GM06990 (cell line): ENCODE data around the gene CMTM5.
A peak's percentile ranks its signal among the peaks of the same experiment; 100 is the strongest.

ENCODE experiments used
- DNase-seq: peaks from one replicate; pipeline ENCODE4 v3.0.0-alpha.2; 2011; ENCODE audit not compliant: insufficient read length; ENCODE audit errors: extremely low read depth
- H3K27me3 ChIP-seq: replicated peaks from 2 replicates; pipeline ENCODE4 v1.6.0; 2011; ENCODE audit warnings: low read length; ENCODE audit not compliant: control insufficient read depth, insufficient read depth
- H3K36me3 ChIP-seq: 2 replicates; pipeline ENCODE4 v1.5.1; 2011; ENCODE audit warnings: low read length; ENCODE audit not compliant: control insufficient read depth, insufficient read depth
- H3K4me3 ChIP-seq: replicated peaks from 2 replicates; pipeline ENCODE4 v1.5.1; 2011; ENCODE audit warnings: low read depth, mild to moderate bottlenecking, control low read depth, low read length
- TF ChIP-seq, protein P1 (sequence below): IDR thresholded peaks from 2 replicates; pipeline ENCODE4 v1.5.1; 2011; ENCODE audit warnings: low read length, control low read depth, mild to moderate bottlenecking, inconsistent platforms; ENCODE audit not compliant: insufficient read depth, poor library complexity, severe bottlenecking

The CMTM5 gene

DNA sequence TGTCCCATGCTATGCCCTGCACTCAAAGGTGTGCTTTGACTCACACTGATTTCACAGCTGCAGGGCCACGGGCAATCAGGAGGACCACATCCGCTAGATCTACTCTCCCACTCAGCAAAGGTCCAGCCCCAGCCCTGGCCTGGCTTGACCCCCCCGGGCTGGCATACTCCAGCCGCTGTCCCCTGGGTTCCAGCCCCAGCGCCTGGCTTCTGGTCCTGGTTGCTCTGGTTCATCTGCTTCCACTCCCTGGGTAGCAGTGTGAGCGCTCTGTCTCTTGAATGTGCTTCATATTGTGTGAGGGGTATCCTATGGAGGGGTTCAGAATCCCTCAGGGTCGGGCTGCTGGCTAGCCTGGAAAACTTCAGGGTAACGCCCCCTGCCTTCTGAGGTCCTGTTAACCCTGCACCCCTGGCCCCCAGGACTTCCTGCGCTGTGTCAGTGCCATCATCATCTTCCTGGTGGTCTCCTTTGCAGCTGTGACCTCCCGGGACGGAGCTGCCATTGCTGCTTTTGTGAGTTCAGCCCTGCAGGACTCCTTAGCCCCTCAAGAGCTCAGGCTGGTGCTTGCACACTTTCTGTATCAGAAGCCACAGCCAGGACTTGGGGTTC is 1.9 kb downstream of the CMTM5 start:
- no peaks in the 10 kb centered on the region; the same call in none of the 2 replicates for H3K27me3 ChIP-seq

DNA sequence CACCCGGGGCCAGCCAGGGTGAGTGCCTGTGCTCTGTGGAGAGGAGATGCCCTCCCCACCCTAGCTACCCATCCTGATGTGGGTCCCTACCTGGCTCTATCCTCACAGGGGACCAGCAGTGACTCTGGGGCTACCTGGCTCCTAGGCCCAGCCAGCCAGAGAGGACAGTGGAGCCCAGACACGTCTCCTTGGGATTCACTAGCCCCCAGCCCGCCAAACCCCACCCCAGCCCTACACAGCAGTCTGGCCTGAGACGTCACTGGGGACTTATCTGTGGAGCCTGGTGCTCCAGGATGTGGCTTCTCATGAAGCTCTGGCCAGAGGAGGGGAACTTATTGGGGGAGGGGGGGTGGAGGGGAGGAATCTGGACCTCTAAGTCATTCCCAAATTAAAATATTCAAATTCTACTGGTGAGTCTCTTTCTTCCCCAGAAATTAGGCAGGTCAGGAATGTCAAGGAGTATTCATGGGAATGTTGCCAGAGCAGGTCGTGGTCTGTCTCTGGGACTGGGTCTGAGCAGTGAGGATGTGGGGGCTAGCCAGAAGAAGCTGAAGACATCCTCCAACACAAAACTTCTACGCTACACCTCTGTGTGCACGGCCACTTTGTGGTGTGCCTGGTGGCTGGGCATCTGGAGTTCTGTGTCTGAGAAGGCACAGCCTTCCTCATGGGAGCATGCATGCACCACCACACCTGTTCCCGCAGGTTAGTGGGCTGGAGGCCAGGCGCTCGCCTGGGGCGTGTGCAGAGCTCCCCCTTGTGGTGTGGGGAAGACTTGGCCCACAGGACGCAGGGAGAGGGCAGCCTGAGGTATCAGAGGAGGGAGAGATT is 2.7 kb downstream of the CMTM5 start:
- H3K27me3 ChIP-seq = no peaks in the 10 kb centered on the region; the same call in none of the 2 replicates
- TF ChIP-seq, protein P1, sequence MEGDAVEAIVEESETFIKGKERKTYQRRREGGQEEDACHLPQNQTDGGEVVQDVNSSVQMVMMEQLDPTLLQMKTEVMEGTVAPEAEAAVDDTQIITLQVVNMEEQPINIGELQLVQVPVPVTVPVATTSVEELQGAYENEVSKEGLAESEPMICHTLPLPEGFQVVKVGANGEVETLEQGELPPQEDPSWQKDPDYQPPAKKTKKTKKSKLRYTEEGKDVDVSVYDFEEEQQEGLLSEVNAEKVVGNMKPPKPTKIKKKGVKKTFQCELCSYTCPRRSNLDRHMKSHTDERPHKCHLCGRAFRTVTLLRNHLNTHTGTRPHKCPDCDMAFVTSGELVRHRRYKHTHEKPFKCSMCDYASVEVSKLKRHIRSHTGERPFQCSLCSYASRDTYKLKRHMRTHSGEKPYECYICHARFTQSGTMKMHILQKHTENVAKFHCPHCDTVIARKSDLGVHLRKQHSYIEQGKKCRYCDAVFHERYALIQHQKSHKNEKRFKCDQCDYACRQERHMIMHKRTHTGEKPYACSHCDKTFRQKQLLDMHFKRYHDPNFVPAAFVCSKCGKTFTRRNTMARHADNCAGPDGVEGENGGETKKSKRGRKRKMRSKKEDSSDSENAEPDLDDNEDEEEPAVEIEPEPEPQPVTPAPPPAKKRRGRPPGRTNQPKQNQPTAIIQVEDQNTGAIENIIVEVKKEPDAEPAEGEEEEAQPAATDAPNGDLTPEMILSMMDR = peak; percentile 98
- no peak overlapping the region for H3K4me3 ChIP-seq
- H3K36me3 ChIP-seq = no peaks in the 10 kb centered on the region
- peak; percentile 44 for DNase-seq

More for the DNA sequence above, 1.9 kb downstream of the CMTM5 start:
- TF ChIP-seq, protein P1 = no peak
- no peak overlapping the region for H3K4me3 ChIP-seq
- DNase-seq = no peak
- H3K36me3 ChIP-seq = no peaks in the 10 kb centered on the region

DNA sequence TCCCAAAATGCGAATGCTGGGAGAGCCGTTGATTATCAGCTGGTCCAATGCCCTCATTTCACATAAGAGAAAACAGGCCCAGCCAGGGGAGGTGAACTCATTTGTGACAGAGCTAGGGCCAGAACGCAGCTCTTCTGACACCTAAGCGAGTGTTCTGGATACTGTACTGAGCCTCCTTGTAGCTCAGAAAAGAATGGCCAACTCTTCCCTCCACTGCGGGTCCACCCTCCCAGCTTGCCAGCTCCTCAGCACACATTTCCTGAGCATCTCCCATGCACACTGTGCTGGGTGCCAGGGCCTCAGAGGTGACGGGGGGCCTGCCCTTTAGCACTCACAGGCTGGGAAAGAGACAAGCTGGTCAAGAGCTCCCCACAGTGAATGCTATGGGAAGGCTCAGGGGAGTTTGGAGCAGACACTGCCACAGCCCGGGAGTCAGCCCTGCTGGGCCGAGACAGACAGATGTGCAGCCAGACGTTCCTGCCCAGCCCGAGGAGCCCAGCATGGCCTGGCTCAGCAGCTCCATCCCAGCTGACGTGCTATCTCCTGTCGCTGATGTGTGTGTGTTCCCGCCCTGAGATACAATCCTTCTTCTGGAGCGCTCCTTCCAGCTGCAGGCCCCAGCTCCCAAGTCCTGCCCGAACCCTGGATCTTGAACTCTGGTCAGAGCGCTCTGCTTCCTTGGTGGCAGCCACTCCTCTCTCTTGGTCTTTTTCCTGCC is 3.5 kb downstream of the CMTM5 start:
- no peak overlapping the region for H3K4me3 ChIP-seq
- DNase-seq = no peak
- H3K27me3 ChIP-seq = no peaks in the 10 kb centered on the region; the same call in none of the 2 replicates
- TF ChIP-seq, protein P1 = no peak
- no peaks in the 10 kb centered on the region for H3K36me3 ChIP-seq

DNA sequence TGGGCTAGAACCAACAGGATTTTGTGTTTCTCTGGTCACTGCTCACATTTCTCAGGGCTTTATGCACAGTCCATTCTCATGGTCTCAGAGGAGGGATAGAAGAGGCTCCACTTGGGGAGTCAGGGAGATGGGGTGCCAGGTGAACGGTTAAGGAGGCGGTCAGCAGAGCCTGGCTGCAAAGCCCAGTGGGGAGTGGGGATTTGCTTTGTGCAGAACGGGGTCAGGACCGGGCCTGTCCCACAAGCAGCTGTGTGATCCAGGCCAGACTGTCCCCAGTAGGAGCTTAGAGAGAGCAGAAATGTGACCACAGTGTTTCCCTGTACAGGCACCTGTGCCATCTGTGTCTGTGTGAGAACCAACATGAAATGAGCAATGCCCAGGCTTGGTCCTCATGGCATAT is 4.1 kb downstream of the CMTM5 start:
- no peak for DNase-seq
- no peaks in the 10 kb centered on the region; the same call in none of the 2 replicates for H3K27me3 ChIP-seq
- H3K36me3 ChIP-seq = no peaks in the 10 kb centered on the region
- H3K4me3 ChIP-seq = no peak overlapping the region
- TF ChIP-seq, protein P1 = no peak

DNA sequence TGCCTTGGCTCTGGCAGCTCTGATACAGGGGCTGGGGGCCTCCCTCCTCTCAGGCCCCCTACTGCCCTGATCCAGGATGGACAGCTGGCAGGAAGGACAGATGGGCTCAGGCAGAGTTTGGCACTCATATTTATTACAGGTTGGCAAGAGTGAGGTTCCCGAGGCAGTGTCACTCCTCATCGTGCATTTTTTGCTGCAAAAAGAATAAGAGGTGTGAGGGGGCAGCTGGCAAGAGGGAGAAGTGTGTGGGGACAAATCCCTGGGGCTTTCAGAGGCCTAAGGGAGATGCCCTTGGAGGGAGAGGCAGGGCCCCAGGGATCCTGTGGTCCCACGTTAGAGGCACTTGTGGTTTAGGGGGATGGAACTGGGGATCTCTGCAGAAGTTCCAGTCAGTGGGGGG is 5.0 kb downstream of the CMTM5 start:
- Histone ChIP-seq H3K27me3 (no peaks in the 10 kb centered on the region; the same call in none of the 2 replicates), H3K4me3 (no peak overlapping the region), H3K36me3 (no peaks in the 10 kb centered on the region)
- TF ChIP-seq, protein P1 = no peak
- no peak for DNase-seq
